A549 (cell line): Measurements from ENCODE around the gene PUS7L.

ENCODE experiments used
- CBX2 ChIP-seq: fragments of 200-600 bp; sonication (generic); IDR thresholded peaks from 2 replicates; pipeline ENCODE4 v1.6.1; 2016; ENCODE audit warnings: low read depth, mild to moderate bottlenecking, borderline replicate concordance
- CEBPB ChIP-seq, 2 experiments: fragments of >200 bp in 1 of 2; sonication (Bioruptor Twin) in 1 of 2; formaldehyde crosslinking in 1 of 2; IDR thresholded peaks; 2 replicates each; pipeline ENCODE4 v1.6.1; 2012 to 2016
- CHD2 ChIP-seq: fragments of 150-350 bp; IDR thresholded peaks from 2 replicates; pipeline ENCODE4 v1.6.1; 2014; ENCODE audit warnings: low read length; ENCODE audit not compliant: partially characterized antibody
- EHMT2 ChIP-seq: fragments of 200-600 bp; sonication (generic); IDR thresholded peaks from 2 replicates; pipeline ENCODE4 v1.6.1; 2016; ENCODE audit warnings: antibody characterized with exemption, low read depth, mild to moderate bottlenecking, moderate library complexity
- POLR2A ChIP-seq: IDR thresholded peaks from 2 replicates; pipeline ENCODE4 v1.6.1; 2012; ENCODE audit warnings: mild to moderate bottlenecking, low read length
- TF ChIP-seq, protein P1 (sequence below): fragments of >200 bp; sonication (Bioruptor Twin); formaldehyde crosslinking; IDR thresholded peaks from 3 replicates; pipeline ENCODE4 v1.5.1; 2016

DNA sequence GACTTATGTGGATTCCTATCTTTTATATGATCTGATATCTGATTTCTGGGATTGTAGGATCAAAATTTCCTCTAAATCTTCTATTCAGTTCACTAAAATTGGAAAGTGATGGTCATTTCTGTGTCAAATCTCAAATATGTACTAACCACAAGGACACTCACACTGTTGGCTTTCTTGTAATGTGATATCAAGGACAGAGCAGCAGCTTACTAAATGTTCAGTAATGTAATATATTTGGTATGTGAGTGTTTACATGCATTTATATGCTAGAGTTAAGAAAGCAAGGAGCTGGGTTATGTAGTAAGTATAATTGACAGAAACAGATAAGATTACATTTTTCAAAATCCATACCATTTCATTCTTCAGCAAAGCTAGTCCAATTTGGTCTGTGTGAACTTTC is 16.5 kb downstream of the PUS7L start:
- TF ChIP-seq POLR2A: no peak
- TF ChIP-seq EHMT2: no peak
- no peak for TF ChIP-seq CBX2
- TF ChIP-seq CHD2: no peak
- no peak for TF ChIP-seq CEBPB (IDR thresholded peaks at IDR 0.05)
- TF ChIP-seq, protein P1, sequence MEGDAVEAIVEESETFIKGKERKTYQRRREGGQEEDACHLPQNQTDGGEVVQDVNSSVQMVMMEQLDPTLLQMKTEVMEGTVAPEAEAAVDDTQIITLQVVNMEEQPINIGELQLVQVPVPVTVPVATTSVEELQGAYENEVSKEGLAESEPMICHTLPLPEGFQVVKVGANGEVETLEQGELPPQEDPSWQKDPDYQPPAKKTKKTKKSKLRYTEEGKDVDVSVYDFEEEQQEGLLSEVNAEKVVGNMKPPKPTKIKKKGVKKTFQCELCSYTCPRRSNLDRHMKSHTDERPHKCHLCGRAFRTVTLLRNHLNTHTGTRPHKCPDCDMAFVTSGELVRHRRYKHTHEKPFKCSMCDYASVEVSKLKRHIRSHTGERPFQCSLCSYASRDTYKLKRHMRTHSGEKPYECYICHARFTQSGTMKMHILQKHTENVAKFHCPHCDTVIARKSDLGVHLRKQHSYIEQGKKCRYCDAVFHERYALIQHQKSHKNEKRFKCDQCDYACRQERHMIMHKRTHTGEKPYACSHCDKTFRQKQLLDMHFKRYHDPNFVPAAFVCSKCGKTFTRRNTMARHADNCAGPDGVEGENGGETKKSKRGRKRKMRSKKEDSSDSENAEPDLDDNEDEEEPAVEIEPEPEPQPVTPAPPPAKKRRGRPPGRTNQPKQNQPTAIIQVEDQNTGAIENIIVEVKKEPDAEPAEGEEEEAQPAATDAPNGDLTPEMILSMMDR: no peak
